ENCODE results near the gene VAV2. TPM values are rescaled to one million over a fixed set of nuclear protein-coding genes. Genes with fewer than 3 reads are reported as not detected.

The VAV2 gene
- total and polyA plus RNA-seq, 2 experiments from 2014 or later, result 10.8 to 15.3 TPM

DNA sequence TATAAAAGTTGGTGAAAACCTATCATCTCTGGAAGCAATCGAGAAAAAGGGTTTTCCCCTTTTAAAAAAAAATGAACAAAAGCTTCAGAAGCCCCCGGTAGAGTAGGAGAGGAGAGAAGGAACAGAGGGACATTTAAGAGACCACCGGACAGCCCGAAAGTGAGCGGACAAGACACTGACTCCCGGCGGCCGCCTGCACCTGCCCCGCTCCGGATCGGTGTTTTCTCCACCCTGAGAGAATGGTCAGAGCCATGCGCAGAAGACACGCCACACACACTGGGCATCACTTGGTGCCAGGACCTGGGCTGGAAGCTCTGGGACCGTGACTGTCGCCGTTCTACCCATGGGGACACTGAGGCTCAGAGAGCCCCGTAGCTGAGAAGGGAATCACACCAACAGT, 192.4 kb downstream of the VAV2 start:
- Histone ChIP-seq H3K9me3 (ENCODE audit: low read depth) (no peaks in the 10 kb centered on the region), H3K27ac (no peak overlapping the region), H3K36me3 (no peaks in the 10 kb centered on the region), H3K27me3 (no peaks in the 10 kb centered on the region), H3K4me1 (ENCODE audit: low read depth) (peaks cover 5% of the 10 kb centered on the region), H3K4me3 (no peak overlapping the region)
- no peak for DNase-seq (ENCODE audit: low read depth in 1 of 2, low spot score in 1 of 2)
- TF ChIP-seq, protein P1, sequence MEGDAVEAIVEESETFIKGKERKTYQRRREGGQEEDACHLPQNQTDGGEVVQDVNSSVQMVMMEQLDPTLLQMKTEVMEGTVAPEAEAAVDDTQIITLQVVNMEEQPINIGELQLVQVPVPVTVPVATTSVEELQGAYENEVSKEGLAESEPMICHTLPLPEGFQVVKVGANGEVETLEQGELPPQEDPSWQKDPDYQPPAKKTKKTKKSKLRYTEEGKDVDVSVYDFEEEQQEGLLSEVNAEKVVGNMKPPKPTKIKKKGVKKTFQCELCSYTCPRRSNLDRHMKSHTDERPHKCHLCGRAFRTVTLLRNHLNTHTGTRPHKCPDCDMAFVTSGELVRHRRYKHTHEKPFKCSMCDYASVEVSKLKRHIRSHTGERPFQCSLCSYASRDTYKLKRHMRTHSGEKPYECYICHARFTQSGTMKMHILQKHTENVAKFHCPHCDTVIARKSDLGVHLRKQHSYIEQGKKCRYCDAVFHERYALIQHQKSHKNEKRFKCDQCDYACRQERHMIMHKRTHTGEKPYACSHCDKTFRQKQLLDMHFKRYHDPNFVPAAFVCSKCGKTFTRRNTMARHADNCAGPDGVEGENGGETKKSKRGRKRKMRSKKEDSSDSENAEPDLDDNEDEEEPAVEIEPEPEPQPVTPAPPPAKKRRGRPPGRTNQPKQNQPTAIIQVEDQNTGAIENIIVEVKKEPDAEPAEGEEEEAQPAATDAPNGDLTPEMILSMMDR (IDR thresholded peaks at IDR 0.05; ENCODE audit: low read depth, low read length), result no peak

DNA sequence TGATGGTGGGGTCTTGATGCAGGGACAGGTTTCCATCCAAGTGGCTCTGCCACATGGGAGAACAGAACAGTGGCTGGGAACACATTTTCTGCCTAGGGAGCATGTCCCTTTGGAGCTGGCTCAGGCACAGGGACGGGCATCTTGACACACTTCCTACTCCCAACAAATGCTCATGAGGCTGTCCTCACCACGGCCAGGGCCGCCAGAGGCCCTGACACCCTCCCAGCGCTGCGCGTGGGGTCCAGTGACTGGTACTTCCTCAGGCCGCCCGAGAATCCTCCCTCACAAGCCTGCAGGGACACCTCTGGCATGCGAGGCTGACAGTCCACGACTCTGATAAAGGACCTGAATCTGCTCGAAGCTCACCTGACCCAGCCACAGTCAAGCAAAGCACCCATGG, 193.0 kb downstream of the VAV2 start:
- peaks cover 5% of the 10 kb centered on the region for H3K4me1 ChIP-seq (ENCODE audit: low read depth)
- no peak for DNase-seq (ENCODE audit: low read depth in 1 of 2, low spot score in 1 of 2)
- H3K36me3 ChIP-seq, result no peaks in the 10 kb centered on the region
- no peak overlapping the region for H3K27ac ChIP-seq
- H3K27me3 ChIP-seq, result no peaks in the 10 kb centered on the region
- H3K9me3 ChIP-seq (ENCODE audit: low read depth), result no peaks in the 10 kb centered on the region
- H3K4me3 ChIP-seq, result no peak overlapping the region
- TF ChIP-seq, protein P1 (IDR thresholded peaks at IDR 0.05; ENCODE audit: low read depth, low read length), result no peak

DNA sequence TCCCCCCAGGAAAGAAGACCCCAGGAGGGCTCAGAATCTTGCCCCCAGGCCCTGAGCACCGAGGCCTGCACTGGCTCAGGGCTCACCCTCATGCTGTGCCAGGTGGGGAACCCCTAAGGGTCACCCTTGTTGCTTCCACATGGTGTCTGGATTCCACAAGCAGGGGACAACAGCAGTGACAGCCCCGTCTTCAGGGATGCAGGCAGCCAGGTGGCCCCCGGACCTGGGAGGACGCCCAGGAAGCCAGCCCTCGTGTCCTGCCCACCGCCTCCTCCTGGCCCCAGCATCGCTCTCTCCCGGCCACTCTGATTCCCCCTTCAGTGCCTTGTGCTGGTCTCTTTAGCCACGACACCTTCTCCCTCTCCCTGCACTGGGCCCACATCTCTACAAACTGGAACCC, 194.0 kb downstream of the VAV2 start:
- TF ChIP-seq, protein P1 (IDR thresholded peaks at IDR 0.05; ENCODE audit: low read depth, low read length), result no peak
- H3K4me3 ChIP-seq, result no peak overlapping the region
- no peaks in the 10 kb centered on the region for H3K27me3 ChIP-seq
- H3K9me3 ChIP-seq (ENCODE audit: low read depth), result no peaks in the 10 kb centered on the region
- H3K27ac ChIP-seq, result no peak overlapping the region
- H3K36me3 ChIP-seq, result no peaks in the 10 kb centered on the region
- DNase-seq (ENCODE audit: low read depth in 1 of 2, low spot score in 1 of 2), result no peak
- peaks cover 5% of the 10 kb centered on the region for H3K4me1 ChIP-seq (ENCODE audit: low read depth)

DNA sequence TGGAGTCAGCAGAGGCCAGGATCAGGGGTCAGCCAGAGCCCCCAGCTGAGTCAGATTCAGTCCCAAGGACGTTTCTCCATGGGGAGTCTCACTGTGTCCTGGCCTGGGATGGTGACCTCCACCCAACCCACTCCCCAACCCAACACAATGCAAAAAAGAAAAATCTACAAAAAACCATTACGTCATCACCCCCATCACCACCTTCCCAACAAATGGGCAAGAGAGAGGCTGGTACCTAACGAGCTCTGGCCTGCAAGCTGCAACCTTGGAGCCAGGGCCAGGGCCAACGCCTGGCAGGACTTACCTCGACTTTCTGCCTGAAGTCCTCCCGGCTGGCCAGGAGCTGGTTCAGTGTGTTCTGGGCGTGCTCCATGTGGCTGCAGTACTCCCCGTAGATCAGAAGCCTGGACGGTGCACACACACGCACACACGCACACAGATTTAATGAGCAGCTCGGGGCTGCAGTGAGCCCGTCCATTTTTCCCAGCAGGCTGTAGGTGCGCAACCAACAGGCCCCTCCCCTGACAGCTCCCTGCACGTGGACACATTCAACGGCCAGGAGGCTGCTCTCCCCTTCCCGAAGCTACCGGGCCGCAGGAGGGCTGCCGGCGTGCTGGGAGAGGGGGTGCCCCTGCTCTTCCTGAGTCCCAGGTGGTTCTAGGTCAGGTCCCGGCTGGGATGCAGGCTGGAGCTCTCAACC, 194.6 kb downstream of the VAV2 start:
- Histone ChIP-seq H3K36me3 (no peaks in the 10 kb centered on the region), H3K9me3 (ENCODE audit: low read depth) (no peaks in the 10 kb centered on the region), H3K27ac (no peak overlapping the region), H3K4me1 (ENCODE audit: low read depth) (peaks cover 5% of the 10 kb centered on the region), H3K27me3 (no peaks in the 10 kb centered on the region), H3K4me3 (no peak overlapping the region)
- no peak for DNase-seq (ENCODE audit: low read depth in 1 of 2, low spot score in 1 of 2)
- TF ChIP-seq, protein P1 (IDR thresholded peaks at IDR 0.05; ENCODE audit: low read depth, low read length), result no peak

DNA sequence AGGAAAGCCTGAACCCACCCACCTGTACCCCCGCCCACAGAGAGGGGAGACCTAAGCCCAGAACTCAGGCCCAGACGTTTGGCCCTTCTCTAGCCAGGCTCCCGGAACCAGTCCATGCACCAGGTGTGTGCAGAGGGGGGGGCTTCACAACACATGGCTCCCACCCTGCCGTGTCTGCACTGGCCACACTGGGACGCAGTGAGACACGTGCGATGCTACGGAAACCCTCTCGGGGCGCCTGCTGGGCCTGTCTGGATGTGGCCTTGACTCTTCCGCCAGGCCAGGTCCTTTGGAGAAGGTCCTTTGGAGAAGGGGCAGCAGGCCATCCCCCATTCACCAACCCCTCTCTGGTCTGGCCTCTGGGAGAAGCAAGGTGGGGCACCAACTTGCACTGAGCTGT, 195.6 kb downstream of the VAV2 start:
- TF ChIP-seq, protein P1 (IDR thresholded peaks at IDR 0.05; ENCODE audit: low read depth, low read length), result no peak
- no peaks in the 10 kb centered on the region for H3K36me3 ChIP-seq
- H3K4me3 ChIP-seq, result no peak overlapping the region
- no peak overlapping the region for H3K27ac ChIP-seq
- H3K9me3 ChIP-seq (ENCODE audit: low read depth), result no peaks in the 10 kb centered on the region
- DNase-seq (ENCODE audit: low read depth in 1 of 2, low spot score in 1 of 2), result no peak
- peaks cover 5% of the 10 kb centered on the region for H3K4me1 ChIP-seq (ENCODE audit: low read depth)
- no peaks in the 10 kb centered on the region for H3K27me3 ChIP-seq

All from cardiac muscle cell (in vitro differentiated cells and primary cell).